HG02852 (cell line): ENCODE data around the gene KRTAP5-7.
"Not testable (repeated sequence)": the region's sequence is repeated elsewhere in the genome, so short reads cannot be mapped to it uniquely, and the experiment has no call there.

ENCODE experiments used
- ATAC-seq: cut with Tn5 transposase; IDR thresholded peaks from one replicate; pipeline ENCODE4 v1.9.1; 2021; ENCODE audit warnings: mild to moderate bottlenecking, moderate library complexity; ENCODE audit not compliant: unreplicated experiment

KRTAP5-7 gene

DNA sequence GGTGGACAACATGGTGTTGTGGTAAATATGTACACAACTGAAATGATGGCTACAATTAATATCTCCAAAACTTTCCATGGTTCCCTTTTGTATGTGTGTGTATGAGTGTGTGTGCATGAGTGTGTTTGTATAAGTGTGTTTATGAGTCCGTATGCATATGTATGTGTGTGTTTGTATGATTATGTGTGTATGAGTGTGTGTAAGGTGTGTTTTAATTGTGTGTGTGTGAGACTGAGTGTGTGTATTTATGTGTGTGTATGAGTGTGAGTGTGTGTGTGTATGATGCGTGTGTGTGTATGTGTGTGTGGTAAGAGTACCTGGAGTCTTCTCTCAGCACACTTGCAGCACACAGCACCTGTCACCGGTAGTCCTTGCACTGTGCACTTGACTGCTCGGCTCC lies 29.0 kb downstream of the KRTAP5-7 start:
- ATAC-seq = no peak

DNA sequence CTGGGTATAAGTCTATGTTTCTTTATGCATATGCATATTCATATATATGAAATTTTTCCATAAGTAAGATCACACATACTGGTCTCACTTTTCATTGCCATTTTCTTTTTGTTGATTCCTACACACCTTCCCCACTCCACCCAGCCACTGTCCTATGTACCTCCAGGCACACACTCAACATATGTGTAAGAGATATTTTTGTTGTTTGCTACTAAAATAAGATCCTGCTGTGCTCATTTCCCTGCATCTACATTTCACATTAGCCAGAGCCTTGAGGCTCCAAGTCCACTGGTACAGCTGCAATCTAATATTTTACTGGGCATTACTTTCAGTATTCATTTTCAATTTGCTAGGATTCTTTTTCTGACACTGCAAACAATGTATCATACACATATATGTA lies 30.2 kb downstream of the KRTAP5-7 start:
- no peak for ATAC-seq

DNA sequence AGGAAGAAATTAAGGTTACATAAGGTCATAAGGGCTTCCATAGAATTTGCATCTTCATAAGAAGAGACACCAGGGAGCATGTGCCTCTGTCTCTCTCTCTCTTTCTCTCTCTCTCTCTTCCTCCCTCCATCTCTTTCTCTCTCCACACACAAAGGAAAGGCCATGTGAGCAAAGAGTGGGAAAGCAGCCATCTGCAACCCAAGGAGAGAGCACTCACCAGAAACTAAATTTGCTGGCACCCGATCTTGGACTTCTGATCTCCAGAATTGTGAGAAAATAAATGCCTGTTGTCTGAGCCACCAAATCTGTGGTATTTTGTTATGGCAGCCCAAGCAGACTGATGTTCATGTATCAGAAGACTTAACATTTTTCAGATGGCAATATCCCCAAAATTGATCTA lies 31.9 kb downstream of the KRTAP5-7 start:
- no peak for ATAC-seq

DNA sequence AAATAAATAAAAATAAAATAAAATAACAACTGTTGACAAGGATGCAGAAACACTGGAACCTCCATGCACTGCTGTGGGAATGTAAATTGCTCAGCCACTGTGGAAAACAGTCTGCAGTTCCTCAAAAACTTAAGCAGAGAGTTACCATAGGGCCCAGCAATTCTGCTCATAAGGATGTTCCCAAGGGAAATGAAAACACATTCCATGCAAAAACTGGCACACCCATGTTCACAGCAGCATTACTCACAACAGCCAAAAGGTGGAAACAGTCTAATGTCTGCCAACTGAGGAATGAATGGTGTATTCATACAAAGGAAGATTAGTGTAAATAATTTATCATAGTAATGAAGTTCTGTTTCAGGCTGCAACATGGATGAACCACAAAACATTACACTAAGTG lies 35.1 kb downstream of the KRTAP5-7 start:
- ATAC-seq = no peak

DNA sequence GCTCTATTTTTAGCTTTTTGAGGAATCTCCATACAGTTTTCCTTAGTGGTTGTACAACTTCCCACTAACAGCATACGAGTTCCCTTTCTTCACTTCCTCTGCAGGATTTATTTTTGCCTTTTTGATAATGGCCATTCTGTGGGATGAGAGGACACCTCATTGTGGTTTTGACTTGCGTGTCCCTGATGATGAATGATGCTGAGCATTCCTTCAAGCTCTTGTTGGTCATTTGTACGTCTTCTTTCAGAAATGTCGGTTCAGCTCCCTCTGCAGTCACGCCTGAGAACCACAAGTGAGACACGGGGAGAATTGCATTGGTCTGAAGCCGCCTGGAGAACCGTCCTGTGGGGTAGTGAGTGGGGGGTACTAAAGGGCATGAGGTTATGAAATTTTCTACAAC lies 36.3 kb downstream of the KRTAP5-7 start:
- ATAC-seq = no peak

DNA sequence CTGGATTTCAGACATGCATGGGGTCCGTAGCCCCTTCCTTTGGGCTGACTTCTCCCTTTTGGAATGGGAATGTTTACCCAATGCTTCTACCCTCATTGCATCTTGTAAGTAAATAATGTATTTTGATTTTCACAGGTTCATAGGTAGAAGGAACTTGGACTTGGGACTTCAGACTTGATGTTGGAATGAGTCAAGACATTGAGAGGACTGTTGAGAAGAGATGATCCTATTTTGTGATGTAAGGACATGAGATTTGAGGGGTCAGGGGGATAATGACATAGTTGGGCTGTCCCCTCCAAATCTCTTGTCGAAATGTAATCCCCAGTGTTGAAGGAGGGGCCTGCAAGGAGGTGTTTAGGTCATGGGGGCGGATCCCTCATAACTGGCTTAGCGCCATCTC lies 37.4 kb downstream of the KRTAP5-7 start:
- ATAC-seq = no peak

DNA sequence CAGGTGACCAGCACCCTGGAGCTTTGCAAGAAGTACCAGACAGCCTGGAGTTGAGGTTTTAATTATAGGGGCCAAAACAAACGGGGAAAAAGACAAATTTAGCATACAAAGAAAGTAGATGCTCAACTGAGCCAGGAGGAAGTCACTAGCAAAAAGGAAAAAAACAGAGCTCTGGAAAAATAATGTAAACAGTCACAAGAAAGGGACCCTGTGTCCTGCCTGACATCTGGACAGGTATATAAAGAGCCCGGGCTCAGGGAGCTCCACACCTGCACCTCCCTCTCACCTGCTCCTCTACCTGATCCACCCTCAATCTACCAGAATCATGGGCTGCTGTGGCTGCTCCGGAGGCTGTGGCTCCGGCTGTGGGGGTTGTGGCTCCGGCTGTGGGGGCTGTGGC lies 38.2 kb downstream of the KRTAP5-7 start, which contains the start of gene KRTAP5-10:
TSS of gene KRTAP5-10 (plus strand) at position 301 of the 400 bp plus-strand sequence. CDS start at position 326, 25 bp downstream.
- no peak for ATAC-seq

DNA sequence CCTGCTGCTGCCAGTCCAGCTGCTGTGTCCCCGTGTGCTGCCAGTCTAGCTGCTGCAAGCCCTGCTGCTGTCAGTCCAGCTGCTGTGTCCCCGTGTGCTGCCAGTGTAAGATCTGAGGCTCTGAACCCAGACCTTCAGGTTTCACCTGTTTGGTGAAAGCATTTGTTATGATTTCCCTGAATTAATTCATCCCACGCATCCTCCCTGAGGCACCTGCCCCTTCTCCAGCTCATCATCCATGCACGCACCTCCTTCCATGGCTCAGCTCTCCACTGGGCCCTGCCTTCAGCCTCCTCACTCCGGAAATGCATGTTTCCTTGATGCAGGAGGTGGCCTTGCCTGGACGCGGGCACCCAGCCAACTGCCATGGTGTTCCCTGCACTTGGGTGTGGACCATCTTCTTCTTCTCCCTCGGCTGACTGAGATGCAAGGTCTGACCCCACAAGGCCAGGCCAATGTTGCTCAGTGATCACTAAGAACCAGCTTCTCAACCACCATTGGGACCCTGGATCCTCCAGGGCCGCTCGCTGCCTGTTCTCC lies 39.1 kb downstream of the KRTAP5-7 start:
- no peak for ATAC-seq

DNA sequence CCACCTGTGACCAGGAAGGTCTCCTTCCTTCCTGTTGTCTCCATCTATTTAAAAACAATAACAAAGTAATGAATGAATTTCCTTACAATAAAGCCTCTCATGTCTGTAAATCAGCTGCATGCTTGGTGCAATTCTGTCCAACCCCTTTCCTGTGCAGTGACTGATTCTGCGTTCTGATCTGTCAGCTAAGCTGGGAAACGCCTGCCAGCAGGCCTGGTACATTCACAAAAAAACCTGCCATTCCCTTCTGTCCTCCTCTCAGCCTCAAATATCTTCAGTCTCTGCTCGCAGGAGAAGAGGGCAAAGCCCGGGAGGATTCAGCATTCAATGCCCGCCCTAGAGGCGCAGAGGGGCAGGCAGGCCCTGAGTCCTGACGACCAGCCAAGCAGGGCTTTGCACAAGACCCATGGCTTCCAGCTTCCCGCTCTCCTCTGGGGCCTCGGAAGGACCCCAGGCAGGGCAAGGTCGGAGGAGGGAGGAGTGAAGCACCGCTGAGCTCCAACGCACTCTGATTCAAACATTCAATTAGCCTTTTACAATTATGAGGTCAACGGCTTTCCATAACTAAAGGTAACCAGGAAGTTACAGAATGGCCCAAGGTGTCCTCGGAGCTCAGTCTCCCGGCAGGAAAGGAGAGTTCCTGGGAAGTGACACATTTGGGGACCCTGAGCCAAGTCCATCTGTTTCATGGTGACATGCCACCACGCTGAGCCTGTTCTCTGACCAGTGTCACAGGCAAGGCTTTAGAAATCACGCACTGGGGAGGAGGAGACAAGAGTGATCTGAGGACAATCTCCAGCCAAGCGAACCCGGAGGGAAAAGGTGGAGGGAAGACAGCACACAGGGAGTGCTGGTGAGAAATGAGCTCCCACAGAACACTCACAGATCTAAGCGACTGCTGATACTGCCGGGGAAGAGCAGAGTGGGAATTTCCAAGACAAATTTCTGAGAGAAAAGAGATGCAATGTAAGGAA lies 39.8 kb downstream of the KRTAP5-7 start:
- ATAC-seq = not testable (repeated sequence)

DNA sequence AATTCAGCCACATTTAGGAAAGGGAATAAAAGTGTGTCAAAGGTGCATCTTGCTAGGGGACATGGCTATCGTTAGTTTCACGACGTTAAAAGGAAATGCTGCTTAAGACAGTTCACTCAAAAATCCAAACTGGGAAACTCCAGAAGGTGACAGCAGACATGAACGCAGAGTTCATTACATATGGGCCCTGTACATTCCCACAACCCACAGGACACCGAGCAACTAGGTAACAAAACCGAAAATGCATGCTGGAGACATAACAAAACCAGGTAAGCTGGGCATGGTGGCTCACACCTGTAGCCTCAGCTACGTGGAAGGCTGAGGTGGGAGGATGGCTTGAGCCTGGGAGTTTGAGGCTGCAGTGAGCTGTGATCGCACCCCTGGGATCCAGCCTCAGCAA lies 40.6 kb downstream of the KRTAP5-7 start:
- ATAC-seq = not testable (repeated sequence)

DNA sequence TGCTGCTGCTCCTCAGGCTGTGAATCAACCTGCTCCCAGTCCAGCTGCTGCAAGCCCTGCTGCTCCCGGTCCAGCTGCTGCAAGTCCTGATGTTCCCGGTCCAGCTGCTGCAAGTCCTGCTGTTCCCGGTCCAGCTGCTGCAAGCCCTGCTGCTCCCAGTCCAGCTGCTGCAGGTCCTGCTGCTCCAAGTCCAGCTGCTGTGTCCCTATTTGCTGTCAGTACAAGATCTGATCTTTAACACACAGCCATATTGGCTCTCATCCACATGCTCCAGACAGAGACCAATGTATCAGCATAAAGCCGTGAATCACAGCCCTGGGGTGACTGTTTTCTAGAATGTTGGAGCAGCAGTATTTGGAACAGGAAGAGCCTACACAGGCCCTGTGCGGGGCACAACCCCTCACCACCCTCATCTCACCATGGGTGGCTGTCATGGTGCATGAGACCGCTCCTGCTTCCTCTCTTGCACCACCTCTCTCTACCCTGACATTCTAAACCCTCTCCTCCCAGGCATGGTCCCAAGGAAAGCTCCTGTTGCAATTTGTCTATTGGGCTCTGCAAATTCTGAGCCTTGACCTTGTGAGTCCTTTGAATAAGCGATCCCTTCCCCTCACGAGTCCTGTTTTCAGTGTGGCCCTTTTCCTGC lies 41.8 kb downstream of the KRTAP5-7 start:
- ATAC-seq = no peak

DNA sequence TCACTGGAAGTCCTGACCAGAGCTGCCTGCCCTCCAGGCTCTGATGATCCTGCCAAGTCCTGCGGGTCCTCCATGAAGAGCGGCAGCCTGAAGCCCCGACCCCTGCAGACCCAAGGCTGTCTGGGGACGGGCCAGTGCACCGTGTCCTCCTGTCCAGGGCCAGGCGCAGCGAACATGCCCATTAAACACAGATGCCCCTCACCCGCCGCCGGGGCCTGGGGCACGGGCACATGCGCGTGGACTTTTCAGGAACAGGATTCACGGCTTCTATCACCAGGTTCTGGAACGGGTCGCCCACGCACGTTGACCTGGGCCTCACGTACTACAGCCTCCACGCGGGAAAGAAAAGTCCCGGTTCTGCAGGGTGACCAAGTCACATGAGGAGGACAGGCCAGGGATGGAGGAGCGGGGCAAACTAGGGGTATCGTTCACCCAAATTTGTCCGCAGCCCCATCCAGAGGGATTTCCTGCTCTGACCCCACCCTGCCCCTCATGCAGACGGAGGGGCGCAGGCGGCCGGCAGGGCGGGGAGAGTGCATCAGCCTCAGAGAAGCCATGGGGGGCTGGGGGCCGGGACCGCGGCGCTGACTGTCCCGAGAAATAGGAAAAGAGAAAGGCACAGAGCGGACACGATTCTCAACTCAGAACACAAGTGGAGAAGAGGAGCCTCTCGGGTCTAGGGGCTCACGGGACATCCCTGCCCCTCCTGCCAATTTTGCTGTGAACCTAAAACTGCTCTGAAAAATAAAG lies 44.2 kb downstream of the KRTAP5-7 start:
- ATAC-seq = not testable (repeated sequence)

DNA sequence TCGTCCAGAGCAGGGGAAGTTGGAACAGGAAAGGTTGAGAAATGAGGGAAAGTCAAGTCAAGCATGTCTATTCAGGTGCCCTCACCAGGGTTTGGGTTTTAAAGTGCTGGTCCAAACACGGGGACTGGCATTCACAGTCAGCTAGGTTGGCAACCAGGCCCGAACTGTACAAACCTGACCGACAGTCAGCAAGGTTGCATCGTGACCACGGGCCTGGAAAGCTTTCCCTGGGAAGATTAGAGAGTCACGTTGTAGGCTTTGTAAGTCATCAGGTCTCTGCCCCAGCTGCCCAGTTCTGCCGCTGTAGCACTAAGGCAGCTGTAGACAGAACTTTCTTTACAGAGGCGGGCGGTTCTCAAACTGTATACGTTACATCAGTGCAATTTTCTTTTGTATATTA lies 45.7 kb downstream of the KRTAP5-7 start:
- ATAC-seq = no peak

DNA sequence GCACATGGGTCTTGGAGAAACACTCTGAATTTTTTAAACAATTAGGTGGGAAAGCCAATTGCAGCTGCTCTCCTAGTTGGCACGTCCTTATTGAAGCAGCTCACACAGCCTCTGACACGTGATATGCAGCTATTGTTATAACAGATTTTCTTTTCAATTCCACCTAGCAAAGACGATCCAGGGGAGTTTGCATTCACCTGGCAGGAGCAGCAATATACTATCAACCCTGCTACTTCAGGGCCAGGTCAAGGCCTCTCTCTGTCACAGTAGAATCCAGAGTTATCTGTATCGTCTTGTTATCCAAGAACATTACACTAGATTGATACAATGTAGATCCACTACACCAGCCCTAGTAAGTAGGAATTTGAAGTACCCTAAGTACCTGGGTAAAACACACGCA lies 47.4 kb downstream of the KRTAP5-7 start:
- no peak for ATAC-seq

DNA sequence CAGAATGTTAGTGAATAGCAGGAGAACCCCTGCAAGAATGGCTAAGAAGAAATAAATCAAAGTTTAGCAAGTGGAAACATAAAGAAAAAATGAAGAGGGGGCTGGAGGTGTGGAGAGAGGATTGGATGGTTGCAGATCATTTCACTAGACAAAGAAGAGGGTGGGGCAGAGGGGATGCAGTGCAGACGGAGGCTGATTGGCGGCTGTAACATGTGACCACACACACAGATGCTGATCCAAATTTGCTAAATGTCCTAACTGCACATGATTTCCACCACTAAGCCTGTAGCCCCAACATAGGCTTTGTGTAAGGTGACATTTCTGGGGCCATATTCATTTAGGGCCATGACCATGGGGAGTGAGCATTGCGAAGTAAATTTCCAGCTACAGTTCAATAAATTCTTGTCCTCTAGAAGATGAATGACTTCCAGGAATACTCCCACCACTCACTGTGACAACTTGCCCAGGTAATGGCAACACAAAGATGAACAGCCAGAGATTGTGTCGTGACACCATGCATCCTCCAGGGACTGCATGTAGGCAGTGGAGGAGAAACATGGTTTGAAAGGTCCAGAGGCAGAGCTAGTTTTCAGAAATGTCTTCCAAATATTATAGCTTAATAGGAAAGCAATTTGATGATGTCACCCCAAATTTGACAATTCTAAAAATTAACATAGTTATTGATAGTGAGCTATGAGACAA lies 48.8 kb downstream of the KRTAP5-7 start:
- ATAC-seq = no peak

DNA sequence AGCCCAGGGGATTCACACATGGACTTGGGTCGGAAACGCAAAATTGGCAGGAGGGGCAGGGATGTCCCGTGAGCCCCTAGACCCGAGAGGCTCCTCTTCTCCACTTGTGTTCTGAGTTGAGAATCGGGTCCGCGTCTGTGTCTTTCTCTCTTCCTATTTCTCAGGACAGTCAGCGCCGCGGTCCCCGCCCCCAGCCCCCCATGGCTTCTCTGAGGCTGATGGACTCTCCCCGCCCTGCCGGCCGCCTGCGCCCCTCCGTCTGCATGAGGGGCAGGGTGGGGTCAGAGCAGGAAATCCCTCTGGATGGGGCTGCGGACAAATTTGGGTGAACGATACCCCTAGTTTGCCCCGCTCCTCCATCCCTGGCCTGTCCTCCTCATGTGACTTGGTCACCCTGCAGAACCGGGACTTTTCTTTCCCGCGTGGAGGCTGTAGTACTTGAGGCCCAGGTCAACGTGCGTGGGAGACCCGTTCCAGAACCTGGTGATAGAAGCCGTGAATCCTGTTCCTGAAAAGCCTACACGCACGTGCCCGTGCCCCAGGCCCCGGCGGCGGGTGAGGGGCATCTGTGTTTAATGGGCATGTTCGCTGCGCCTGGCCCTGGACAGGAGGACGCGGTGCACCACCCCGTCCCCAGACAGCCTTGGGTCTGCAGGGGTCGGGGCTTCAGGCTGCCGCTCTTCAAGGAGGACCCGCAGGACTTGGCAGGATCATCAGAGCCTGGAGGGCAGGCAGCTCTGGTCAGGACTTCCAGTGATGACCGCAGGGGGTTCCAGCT lies 49.8 kb downstream of the KRTAP5-7 start:
- not testable (repeated sequence) for ATAC-seq

DNA sequence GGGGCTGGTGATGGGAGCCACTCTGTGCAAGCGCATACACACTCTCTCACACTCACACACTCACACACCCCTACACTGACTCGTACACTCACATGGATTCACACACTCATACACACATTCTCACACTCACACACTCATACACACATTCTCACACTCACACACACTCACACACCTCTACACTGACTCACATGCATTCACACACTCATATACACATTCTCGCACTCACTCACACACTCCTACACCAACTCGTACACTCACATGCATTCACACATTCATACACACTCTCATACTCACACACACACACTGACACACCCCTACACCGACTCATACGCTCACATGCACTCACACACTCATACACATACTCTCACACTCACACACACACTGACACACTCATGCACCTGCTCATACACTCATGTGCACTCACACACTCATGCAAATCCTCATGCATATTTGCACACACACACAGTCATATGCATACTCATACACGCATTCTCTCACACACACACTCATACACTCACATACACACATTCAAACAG lies 50.5 kb downstream of the KRTAP5-7 start:
- no peak for ATAC-seq
